ENCODE measurements around the gene NAA50. TPM values are rescaled to one million over a fixed set of nuclear protein-coding genes. Genes with fewer than 3 reads are reported as not detected.

The NAA50 gene
- polyA plus RNA-seq, 3 donors = 128 to 135 (median 132) TPM

DNA sequence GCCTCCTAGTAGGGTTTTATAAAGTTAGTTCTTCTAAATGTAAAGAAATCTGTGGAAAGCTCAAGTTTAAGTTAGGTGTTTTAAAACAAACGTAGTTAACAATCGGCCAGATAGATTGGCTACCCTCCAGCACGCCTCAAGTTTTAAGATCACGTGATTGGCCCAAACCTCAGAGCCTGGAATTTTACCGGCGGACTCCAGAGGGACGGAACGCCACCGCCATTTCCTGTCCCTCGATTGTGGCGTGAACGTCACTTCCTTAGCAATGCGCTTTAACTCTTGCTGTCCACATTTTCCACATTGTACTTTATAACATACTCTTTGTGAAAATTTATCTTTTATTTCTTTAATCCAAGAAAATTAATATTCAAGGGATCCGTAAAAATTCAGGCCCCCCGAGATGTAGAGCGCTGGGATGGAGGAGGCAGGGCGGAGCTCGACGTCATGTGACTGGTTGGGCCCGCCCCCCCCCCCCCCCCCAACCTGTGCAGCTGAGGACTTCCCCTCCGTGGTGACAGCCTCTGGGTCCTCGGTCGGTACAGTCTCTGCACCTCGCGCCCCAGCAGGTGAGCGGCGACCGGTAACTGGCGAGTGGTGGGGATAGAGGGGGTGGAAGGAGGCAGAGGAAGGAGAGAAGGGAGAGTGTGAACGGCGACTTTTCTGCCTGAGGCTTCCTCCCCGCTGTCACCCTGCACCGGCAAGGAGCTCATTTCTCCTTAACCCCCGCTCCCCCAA lies 666 bp upstream of the NAA50 start, which contains the start of gene ATP6V1A:
Gene ATP6V1A (plus strand): TSS at position 488 of the 735 bp plus-strand sequence. CDS start 31,719 bp downstream, outside the sequence.
- peak; percentile 97 for DNase-seq

DNA sequence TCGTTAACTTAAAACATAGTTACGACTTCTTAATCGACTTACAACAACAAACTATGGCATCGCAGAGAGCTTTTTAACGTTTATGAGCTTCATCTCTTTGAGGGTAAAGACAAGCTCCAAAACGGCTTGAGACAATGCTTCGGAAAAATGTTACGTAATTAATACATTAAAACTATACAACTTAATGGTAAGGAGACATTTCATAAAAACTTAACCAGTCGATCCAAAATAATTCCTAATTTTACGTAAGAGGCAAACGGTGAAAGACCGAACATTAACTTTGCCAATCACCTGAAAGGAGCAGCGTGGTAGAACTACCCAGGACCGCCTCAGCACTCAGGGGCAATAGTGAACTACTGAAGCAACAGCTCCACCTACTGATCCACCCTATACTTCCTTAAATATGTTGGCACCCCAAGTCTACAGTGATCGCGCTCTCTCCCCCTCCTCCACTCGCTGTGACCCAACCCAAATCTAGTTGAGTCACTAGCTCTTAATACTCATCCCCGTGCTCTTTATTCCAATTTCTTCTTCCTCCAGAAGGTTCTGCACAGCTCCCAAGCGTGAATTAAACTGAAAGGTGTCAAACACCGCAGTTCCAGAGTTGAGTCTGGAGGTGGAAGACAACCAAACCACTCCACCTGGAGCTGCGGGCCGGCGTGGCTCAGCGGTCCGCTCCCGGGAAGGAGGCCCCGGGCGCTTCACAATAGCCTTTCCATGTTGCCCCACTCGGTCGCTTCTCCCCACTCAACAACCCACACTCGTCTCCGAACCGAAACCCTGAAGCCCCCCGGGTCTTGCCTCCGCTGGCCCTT lies 901 bp downstream of the NAA50 start:
- peak; percentile 88 for DNase-seq

DNA sequence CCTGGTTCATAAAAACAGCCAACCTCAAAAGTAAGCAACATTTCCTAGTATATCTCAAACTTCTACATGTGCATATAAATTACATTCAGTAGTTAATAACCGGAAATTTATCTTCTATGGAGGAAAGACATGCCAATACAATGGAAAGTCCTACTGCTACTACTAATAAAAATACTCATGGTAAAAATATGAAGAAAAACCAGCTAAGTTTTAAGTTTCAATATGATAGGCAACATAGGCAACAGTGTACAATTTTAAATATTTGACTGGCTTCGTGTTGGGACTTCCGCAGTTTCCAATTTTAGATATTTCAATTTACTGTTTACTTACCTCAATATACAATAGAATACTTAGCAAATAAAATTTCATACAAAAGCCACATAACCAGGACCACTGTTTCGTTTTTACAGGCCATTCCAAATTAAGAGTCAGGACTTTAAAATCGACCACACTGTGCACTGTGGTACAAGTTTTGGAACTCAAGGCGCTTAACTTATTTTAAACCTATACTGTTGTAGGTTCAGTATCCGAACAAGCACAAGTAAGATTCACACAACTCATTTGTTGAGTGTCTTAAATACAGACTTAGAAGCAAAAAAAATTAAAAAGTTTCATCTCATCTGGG lies 2.9 kb downstream of the NAA50 start:
- DNase-seq = no peak

DNA sequence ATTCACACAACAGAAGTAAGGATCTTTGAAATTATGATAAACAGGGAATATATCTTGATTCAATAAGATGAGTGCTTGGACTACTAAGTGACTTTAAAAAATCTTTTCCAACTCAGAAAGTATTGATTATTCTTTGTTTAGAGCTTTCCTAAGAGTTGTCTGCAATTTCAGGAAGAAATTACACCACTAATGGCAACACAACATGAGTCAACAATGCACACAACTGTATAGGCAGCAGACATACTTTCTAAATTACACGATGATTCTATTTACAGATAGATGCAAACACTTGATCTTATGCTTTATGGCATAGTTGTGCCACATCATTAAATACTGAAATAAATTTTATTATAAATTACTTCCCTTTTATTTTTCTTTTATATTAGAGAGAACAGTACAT lies 4.4 kb downstream of the NAA50 start:
- no peak for DNase-seq

DNA sequence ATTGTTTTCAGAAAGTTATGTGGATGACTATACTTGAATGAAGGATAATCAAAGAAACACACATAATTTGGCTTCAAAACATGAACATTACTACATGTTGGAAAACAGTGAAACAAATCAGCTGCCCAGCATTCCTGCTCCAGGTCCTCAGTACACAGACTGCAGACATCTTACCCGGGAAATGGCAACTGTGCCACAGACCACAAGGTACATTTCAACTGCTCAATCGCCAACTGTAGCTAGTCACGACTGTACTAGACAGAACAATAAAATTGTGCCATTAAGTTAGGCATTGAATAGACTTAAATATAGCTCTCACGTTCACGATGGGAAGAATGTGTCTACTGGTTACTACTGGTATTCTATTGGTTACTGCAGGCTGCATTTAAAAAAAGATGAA lies 5.0 kb downstream of the NAA50 start:
- no peak for DNase-seq

DNA sequence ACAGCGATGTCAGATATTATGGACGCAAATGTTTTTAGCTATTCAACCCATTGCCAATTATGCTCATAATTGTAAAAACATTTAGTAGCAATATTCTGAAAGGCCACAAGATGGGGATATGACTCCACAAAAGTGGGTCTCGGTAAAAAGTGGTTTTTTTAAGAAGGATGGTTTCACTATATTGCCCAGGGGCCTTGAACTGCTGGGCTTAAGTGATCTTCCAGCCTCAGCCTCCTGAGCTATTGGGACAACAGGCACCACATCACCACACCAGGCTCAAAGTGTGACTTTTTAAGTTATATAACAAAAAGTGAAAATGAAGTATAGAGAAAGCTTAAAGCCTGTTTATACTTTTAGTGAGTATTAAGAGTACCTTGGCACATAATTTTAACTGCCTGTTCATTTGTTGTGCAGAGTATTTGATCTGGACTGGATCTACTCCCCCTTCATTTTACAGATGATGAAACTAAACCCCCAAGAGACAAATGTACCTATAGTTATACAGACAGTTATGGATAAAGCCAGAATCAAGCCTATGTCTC lies 9.4 kb downstream of the NAA50 start:
- DNase-seq = peak; percentile 45

DNA sequence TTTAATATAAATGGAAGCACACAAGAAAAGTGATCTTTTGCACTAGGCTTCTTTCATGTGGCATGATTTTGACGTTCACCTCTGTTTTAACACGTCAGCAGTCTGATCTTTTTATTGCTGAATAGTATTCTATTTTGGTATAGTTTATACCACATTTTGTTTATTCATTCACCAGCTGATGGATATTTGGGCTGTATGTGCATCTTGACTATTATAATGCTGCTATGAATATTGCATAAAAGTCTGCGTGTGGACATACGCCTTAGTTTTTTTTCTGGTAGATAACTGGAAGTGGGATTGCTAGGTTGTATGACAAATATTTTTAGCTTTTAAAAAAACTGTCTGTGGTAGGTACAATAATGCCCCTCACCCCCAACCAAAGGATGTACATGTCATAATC lies 14.4 kb downstream of the NAA50 start:
- no peak for DNase-seq

DNA sequence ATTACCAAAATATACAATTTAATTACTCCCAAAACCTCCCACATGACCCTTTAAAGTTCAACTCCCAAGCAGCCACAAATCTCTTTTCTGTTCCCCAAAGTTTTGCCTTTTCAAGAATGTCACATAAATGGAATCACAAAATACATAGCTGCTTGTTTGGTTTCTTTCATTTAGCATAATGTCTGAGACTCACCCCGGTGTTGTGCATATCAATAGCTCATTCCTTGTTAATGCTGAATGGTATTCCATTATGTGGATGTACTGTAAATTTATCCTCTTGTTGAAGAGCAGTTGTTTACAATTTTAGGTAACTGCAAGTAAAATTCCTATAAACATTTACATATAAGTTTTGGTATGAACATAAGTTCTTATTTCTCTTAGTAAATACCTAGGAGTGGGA lies 15.5 kb downstream of the NAA50 start:
- DNase-seq = no peak

DNA sequence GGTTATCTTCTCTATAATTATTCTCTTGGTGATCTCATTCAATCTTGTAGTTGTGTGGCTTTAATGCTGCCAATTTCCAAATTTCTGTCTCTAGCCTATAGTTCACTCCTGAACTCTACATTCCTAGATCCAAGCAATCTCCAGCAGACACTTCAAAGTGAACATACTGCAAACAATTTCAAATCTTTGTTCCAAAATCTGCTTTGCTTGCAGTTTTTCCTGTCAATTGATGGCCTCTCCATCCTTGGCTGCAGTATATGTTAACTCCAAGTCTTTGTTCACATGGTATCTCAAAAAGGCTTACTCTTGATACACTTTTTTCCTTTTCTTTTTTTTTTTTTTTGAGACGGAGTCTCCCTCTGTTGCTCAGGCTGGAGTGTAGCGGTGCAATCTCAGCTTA lies 17.4 kb downstream of the NAA50 start:
- DNase-seq = no peak

DNA sequence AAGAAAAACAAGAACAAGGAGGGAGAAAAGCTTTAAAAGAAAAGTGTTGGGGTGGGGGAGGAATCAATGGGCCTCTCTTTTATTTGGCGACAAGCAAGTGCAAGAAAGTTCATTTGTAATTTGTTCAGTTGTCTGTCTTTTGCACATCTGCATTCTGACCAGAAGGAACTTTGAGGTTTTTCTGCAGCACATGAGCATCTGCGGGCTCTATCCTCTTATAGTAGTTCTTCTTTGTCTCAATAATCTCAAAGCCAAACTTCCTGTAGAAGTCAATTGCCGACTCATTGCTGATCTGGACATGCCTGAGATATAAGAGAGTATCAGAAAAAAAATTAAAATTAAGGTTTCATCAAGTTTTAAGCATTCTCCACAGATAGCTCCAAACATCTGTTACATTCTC lies 24.4 kb downstream of the NAA50 start:
- no peak for DNase-seq

DNA sequence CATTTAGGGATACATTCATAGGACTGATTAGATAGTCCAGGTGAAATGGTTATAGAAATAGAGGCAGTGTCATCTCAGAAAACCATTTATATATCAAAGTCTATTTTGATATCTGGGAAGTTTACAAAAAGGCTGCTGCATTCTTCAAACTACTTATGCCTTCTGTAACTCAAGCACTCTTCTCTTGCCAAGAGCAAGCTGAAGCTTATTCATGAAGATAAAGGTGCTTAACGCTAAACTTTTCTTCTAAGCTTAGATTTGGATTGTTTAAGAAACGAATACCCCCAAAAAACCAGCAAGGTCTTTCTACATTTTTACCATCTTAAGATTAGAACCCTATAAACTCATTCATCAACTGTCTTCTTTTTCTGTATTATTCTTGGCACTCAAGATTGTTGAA lies 26.3 kb downstream of the NAA50 start:
- no peak for DNase-seq

DNA sequence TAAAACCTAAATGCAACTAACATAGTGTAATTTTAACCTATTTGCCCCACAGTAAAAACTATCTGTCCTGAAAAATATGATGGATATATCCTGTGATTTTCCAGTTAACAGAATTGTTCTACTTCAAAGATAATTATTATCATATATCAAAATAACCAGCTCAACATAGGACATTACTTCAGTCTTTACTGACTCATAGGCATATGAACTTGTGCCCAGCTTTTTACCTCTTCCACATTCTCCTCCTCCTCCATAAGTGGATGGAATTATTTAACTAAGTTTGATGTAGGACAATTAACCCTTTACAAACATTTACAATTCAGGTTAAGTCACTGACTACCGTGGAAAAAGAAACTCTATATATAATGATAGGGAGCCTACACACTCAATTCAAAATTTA lies 26.8 kb downstream of the NAA50 start:
- DNase-seq = no peak

DNA sequence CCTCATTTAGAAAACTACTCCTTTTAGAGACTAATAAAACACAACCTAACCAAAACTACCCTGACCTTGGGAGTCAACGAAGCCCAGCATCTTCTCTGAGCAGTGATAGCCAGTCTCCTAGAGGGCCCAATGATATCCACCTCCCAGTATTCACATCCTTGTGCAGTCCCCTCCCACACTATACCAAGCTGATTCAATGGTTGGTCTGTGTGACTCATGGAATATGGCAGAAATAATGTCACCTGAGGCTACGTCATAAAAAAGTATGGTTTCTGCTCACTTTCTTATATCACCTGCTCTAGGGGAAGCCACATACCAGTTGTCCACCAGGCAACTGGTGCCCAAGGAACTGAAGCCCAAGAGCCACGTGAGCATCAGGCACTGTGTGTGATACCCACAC lies 28.2 kb downstream of the NAA50 start:
- DNase-seq = no peak

DNA sequence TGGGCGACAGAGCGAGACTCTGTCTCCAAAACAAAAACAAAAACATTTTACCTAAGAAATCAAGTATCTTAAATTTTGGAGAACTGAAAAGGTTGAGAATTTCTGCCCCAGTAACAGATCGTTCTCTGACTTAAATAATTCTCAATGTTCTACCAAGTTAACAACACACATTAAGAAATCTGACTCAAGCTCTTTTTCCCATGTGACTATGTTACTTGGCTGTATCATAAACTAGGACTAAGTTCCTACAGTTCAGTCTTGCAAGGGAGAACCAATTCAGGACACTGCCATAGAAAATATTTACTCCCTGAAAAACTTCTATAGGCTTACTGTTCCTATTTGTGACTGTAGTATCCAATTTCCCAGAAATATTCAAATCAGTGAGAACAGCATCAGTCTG lies 28.7 kb downstream of the NAA50 start:
- no peak for DNase-seq

DNA sequence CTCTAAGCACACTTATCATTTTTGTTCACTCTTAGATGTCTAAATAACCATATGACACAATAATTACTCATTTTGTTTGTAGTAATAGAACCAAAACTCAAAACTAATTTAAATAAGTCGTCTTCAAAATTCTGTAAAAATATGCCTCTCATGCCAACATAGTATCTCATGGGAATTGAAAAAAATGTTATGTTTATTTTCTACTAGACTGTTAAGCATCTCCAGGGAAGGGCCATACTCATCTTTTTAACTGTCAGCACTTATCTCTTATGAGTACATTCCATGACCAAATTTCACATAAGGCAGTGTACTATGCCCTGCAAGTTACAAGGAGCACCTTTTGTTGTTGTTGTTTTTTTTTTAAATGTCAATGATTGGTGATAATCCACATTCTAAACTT lies 31.3 kb downstream of the NAA50 start:
- DNase-seq = no peak

DNA sequence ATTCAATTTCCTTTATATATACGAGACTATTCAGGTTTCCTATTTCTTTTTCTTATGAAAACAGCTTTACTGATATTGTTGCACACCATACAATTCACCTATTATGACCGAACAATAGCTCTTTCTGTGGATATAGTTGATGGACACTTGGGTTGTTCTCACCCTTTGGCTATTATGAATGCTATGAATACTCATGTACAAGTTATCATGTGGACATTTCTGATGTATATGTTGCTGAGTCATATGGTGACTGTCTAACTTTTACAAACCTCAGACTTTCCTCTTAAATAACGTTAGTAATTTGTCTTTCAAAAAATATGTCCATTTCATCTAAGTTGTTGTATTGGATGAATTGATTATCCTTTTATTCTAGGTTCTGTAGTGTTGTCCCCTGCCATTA lies 33.9 kb downstream of the NAA50 start:
- no peak for DNase-seq

DNA sequence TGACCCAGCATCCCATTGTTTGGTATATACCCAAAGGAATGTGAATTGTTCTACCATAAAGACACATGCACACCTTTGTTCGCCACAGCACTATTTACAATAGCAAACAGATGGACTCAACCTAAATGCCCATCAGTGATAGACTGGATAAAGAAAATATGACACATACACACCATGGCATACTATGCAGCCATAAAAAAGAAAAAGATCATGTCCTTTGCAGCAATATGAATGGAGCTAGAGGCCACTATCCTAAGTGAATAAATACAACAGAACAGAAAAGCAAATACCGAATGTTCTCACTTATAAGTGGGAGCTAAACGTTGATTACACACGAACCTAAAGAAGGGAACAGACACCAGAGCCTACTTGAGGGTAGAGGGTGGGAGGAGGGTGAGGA lies 38.2 kb downstream of the NAA50 start:
- no peak for DNase-seq

DNA sequence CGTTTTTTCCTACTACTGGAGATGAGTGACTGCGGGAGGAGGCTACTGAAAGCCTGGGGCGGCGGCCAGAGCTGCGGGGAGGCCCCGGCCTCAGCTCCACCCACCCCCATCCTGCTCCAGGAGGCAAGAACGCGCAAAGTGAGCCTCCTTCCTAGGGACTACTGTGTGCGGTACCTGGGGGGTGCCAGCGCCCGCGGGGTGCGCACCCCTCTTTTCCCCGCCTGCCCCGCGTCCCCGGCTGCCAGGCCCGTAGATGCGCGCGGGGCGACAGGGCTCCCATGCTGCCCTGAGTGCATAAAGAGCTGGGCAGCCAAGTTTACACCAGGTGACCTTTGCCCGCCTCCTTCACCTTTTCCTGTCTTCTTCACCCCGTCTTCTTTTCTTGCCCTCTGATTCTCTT lies 47.1 kb downstream of the NAA50 start:
- no peak for DNase-seq

DNA sequence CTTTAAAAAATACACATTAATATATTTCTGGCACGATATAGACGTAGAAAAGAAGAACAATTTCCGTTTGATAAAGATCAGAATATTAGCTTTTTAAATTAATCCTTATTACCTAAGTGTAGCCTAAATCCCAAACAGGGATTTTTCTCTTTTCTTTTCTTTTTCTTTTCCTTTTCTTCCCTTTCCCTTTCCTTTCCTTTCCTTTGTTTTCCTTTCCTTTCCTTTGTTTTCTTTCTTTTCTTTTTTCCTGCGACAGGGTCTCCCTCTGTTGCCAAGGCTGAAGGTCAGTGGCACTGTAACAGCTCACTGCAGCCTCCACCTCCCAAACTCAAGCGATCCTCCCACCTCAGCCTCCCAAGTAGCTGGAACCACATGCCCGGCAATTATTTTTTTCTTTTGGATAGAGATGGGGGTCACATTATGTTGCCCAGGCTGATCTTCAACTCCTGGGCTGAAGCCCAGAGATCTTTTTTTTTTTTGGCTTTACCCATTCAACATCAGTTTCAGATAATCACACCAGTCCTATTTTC lies 47.8 kb downstream of the NAA50 start:
- no peak for DNase-seq

DNA sequence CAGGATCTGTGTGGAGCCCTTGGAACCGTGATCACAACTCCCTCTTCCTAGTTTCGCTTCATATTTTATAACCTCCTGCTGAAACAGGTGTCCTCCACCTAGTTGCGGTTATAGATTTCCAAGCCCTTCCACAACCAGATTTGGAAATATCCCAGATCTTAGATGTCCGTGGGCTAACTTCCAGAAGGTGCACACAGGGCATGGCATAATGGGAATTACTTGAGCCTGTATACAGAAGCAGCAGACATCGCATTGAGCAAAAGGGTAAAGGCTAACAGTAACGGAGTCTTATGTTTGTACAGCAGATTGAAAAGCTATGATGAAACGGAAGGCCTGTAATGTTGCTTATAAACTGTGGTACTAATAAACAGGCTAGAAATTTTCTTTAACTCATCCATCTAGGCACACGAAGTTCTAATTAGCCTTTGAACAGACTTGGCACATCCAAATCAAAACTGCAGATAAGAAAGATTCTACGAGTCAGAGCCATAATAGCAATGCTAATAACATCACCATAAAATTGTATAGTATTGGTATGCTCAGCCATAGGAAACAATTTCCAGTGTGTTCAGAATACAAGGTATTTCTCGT lies 48.5 kb downstream of the NAA50 start:
- no peak for DNase-seq

DNA sequence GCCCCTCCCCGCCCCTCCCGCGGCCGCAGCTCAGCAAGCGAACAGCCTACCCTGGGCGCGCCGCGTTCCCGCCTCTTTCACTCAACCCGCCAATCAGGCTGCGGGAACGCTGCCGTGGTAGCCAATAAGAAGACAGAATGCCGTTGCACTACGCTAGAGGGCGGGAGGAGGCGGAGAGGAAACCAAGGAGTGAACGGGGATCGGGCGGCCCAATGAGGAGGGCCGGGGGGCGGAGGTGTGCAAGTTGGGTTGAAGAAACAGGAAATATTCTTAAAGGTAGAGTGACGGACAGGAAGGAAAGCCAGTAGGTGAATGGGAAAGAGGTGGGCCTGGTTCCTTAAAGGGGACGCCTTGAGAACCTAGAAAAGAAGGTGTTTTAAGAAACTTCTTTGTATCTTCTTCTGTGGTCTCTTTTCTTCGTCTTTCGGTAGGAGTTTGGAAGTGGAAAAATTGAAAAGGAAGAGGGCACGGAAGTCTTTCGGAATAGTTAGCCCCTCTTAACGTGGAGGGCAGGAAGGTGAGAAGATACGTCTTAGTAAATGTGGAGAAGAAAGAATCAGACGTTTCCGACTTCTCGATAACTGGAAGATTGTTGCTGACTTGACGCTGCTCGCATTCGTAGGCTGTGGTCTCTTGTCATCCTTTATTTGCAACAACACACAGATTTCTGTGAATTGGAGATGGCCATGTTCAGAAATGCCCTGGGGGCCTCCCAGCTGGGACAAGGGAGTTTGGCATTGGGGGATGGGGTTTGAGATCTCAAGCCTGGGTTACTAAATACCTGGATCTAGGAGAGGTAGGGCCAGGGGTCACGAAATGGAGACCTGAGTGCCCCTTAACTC lies 49.2 kb downstream of the NAA50 start:
- peak; percentile 99 for DNase-seq
